Adrenal gland (tissue), 5 donors: ENCODE results near the gene PMF1.

Experiments
- CTCF ChIP-seq, 6 experiments: fragments of 450-650 bp in 4 of 6; fragments of 200-600 bp in 2 of 6; sonication (generic) in 1 of 6; IDR thresholded peaks; 1 replicate in 5 of 6; 2 replicates in 1 of 6; pipeline versions ENCODE4 v1.5.1 to v1.8.0; 2016 to 2021; ENCODE audit warnings: antibody characterized with exemption in 6 of 6, mild to moderate bottlenecking in 2 of 6, moderate library complexity in 1 of 6
- POLR2A ChIP-seq, 2 donors: fragments of 450-650 bp; IDR thresholded peaks; one replicate each; pipeline ENCODE4 v1.6.1; 2017; ENCODE audit warnings: antibody characterized with exemption in 2 of 2, mild to moderate bottlenecking in 2 of 2, moderate library complexity in 1 of 2
- donor health status: DM: no; HTN: no; CAD: no.

DNA sequence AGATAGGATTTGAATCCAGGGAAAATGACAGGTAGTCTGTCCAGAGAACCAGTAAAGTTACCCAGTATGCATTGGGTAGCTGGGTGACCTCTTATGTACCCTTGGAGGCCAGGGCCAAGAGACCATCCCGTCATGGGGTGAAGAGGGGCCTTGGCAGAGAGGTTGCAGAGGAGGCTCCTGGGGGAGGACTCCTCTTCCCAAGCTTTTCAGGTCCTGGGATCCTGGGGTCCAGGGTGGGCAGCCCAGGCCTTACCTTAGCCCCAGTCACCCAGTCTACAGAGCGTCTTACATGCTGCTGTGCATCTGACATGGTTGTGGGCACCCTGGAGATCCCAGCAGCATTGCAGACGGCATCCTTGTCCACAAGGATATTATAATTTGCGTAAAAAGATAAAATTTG is 14.0 kb downstream of the PMF1 start:
- TF ChIP-seq CTCF (IDR thresholded peaks at IDR 0.05) (no peak), POLR2A (IDR thresholded peaks at IDR 0.05) (no peak)
